GM19023 (cell line): ENCODE data around the gene UBASH3B.
A peak's percentile ranks its signal among the peaks of the same experiment; 100 is the strongest.

ENCODE experiments used
- ATAC-seq: cut with Tn5 transposase; IDR thresholded peaks from one replicate; pipeline ENCODE4 v1.9.1; 2021; ENCODE audit warnings: mild to moderate bottlenecking, moderate library complexity; ENCODE audit not compliant: unreplicated experiment

The UBASH3B gene

DNA sequence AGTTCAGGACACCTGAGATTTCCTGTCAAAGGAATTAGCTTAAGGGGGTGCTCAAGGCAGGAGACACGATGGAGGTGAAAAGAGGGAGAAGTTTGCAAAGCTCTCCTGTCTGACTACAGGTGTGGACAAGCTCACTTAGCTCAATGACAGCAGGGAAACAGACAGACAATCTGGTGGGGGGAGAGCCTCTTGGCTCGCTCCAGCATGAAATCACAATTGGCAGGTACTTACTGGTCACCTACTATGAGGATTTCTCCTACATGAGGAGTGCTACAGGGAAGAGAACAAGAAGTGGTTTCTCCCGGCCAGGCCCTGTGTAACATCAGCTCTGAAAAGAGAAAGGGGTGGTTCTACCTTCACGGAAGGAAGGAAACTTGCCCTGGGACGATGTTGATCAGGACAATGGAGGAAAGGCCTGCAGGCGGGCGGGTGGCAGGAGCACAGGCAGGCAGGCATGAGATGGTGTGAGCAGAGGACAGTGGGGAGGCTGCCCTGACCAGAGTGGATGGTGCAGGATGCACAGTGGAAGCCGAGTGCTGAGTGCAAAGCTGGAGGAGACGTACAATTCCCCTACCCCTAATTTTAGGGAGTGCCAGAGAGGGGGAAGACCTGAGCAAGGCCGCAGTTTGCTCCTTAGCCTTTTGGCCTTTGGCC lies 124.9 kb downstream of the UBASH3B start:
- no peak for ATAC-seq

DNA sequence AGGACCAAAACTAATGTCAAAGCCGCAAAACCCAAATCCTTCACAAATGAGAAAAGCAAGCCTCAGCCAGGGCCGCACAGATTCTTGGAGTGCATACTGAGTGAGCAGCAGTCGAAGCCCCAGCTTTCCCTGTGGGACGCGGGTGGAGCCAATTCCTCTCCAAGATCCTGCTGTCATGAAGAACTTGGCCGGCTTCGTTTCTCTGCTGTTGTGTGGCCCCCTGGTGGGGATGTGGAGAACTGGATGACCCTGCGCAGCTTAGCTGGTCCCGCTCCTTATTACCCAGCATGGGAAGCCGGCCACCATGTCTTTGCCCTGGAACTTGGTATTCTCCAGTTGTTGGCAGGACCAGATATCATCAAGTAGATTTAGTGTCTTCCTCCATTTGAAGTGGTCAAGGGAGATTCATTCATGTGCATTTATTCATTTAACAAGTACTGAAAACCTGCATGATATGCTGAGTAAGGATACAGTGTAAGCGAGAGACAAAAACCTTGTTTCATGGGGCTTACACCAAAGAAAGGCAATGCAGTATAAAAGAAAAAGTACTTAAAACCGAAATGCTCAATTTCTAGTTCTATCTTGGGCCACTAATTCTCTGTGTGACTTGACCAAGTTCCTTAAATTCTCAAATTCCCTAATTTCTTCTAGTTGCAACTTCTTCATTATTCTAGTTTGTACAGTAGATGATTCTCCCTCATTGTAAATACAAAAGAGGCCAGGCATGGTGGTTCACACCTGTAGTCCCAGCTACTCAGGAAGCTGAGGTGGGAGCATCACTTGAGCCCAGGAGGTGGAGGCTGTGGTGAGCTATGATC lies 126.1 kb downstream of the UBASH3B start:
- ATAC-seq: peak; percentile 85

DNA sequence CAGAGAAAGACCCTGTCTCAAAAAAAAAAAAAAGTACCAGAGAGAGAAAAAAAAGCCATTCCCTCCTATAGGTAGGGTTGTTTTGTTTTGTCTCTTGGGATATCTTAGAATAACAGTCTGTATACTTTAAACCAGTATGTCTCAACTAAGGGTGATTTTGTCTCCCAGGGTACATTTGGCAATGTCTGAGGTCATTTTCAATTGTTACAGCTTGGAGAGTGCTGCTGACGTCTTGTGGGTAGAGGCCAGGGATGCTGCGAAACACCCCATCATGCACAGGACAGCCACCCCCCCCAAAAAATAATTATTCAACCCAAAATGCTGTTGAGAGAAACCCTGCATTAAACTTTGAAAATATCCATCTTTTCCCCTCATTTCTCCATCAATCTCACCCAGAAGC lies 126.7 kb downstream of the UBASH3B start:
- ATAC-seq: no peak

DNA sequence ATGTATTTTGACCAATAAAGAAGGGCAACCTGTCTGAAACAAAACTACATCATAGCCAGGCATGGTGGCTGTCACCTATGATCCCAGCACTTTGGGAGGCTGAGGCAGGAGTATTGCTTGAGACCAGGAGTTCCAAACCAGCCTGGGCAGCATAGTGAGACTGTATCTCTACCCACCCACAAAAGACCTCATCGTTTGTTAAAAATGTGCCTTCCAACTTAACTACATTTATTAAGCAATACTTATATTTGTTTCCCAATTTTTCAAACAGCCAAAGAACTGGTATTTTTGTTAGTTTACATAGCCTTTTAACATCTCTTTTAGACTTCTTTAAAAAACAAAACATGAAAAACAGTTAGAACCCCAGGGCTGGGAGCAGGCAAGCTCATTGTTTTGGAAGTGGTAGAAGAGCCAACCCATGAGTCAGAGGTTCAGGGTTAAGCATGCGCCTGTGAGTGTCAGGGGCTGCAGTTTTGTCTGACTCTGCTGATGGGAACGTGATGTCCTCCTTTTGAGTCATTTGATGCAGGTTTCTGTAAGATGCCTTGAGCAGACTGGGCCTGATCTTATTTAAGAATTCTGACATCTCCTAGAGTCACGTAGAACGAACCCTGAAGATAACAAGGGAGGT lies 128.9 kb downstream of the UBASH3B start:
- no peak for ATAC-seq

DNA sequence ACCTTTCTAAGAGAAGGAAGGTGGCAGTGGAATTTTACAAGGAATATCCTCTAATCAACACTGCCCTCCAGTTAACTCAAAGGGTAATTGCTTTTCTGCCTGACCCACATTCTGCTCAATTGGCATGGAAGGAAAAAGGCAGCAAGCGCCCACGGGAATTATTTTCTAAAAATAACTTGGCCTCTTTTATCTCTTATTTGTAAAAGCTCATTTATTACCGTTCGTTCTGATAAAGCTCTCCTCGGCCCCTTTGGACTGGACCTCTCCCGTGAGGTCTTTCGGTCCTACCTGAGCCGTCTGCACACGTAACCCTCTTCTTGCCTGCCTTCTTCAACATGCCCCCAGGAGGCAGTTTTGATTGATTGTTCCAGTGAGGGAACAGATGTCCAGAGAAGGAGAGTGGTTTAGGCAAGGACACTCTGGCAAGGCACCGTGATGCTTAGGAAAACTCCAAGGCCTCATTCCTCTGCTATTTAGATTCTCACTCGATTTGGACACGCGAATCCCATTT lies 129.6 kb downstream of the UBASH3B start:
- no peak for ATAC-seq

DNA sequence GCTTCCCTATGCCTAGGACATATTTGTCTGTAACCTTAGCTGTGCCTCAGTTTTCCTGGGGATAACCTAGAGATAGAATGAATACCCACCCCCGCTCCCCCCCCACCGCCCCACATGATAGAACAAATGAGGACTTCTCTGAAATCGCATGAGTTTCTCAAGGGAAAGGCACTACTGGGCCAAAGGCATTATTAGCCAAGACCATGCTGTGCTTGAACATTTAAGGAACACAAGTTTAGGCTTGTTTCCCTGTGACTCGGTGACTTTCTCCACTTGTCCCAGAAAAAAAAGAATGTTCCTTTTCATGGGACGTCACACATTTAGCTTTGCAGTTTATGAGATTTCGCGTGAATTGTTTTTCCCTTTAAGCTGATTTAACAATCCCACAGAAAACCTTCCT lies 131.4 kb downstream of the UBASH3B start:
- ATAC-seq: no peak

DNA sequence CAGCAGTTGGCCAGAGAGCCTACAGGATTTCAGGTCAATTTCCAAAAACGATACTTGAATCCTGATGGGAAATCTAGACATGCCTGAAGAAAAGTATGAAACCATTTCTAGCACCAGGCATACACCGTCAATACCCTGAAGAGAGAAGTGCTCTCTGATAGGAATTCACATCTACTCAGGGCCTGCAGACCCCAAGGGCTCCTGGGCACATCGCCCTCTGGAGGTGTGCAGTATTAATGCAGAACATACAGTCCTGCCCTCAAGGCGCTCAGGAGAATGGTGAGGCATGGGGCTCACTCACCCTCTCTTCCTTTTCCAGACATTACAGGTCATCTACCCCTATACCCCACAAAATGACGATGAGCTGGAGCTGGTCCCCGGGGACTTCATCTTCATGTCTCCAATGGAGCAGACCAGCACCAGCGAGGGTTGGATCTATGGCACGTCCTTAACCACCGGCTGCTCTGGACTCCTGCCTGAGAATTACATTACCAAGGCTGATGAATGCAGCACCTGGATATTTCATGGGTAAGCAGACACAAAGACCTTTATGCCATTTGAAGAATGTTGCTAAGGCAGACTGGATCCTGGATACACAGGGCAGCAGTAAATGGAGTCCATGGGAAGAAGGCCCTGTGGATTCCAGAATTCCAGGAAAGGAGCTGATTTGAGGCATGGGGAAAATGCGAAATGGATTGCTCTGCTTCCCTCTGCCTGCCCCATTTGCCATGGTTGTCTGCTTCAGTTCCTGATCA lies 133.4 kb downstream of the UBASH3B start:
- ATAC-seq: no peak

DNA sequence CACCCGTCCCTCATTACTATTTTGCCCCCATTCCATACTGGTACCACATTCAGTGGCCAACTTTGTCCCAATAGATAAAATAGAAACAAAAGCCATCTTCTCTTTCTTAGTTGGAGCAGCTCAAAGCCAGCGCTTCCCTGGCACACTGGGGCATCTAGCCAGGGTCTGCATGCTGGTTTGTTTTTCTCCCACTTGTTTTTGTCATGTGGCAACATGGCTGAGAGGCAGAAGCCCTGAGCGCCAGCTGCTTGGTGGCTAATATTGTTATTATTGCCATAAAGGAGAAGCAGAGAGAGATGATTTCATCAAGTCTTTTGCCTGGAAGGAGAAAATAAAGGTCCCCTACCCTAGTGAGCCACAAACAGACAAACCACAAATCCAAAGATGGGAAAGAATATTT lies 134.4 kb downstream of the UBASH3B start:
- no peak for ATAC-seq

DNA sequence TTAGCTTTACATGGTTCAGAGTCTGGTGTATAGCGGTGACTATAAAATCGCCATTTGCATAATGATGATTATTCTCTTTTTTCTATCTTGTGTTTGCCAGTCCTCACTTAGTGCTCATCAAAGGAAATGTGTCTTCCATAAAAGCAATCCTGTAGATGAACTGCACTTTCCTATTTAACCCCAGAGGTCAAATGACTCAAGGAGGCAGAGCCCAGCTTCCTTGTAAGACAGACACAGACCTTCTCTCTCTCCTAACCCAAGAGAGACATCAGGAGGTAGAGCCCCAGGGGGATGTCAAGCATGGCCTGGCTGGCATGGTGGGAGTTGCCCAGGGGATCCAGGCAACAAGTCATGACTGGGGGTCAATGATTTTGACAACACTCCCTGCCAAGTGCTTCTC lies 135.9 kb downstream of the UBASH3B start:
- ATAC-seq: no peak

DNA sequence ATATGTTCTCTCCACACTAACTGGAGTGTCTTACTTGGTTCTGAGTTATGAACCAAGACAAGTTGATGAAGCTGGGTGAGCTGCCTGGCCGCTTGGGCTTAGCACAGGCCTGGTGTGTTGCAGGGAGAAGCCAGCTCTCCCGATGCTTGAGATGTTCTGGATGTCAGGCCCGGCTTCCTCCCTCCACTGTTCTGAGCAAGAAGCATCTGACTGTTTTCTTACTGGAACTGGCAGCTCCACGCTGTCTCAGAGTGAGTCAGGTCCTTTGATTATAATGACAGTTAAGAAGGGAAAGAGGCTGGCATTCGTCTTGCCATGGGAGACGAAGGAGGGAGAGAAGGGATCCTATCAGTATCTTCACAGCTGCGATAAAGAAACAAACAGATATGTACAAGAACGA lies 136.3 kb downstream of the UBASH3B start:
- ATAC-seq: no peak

DNA sequence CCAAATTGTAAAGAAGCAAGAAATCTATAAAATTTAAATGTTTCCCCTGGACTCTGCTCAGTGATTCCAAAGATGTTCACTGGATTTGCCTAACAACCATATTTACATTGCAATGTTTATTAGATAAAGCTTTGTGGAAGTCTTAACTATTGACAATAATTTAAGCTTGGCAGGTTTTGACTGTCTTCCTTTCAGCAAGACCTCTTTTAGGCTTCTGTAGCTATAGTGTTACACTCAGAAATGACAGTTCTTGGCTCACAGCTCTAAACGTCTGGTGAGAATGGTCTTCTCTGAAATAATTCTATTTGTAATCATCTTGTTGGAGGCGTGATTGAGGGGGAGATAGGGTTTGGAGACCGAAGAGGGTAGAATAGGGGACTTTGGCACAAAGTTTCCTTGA lies 138.0 kb downstream of the UBASH3B start:
- ATAC-seq: no peak

DNA sequence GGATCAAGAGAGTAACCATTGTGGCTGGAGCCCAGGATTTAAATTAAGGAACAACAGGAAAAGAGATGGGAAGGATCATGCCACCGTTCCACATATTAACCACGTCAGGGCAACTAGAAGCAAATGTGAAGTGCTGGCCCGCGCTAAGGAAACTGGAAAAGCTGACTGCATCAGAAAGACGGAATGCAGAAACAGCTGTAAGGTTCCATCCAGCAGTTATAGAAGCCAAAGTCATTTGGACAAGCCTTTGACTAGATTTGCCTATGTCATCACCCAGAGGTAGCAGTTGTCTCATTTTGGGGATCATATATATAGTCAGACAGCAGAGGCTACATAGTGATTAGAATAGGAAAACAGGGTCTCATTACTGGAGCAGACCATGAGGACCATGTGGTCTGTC lies 139.8 kb downstream of the UBASH3B start:
- ATAC-seq: no peak

DNA sequence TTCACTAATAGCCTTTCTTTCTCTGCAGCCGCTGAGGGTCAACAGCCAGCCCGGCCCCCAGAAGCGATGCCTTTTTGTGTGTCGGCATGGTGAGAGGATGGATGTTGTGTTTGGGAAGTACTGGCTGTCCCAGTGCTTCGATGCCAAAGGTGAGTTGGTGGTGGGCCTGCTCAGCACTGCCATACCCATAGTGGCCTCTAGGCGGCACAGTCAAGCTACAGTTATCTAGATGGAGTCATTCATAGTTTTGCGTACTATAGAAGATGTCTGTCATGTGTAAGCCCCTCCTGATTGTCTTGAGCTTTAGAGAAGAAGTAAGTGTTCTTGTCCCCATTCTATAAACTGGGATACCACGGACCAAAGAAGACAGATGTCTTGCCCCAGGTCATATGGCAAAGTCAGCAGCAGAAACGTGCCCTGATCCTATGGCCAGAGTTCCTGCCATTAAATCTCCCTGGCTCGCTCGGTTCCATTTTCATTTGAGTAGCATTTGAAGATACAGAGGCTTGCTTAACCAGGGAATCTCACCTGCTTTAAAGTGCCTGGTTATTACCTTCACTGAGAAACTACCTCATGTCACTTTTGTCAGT lies 140.7 kb downstream of the UBASH3B start:
- peak; percentile 80 for ATAC-seq

DNA sequence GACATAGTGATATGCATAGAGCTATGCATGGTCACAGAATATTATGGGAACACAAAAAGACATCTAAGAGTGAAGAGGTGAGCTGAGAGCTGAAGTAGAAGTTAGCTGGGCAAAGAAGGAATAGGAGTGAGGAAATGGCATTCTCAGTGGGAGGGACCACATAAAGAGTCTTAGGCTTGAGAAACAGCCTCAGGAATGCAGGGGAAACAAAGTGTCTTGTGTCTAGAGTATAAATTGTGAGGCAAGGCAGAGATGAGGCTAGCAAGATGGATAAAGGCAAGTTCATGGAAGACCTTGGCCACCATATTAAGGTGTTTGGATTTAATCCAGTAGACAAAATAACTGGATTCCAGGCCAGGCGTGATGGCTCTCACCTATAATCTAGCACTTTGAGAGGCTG lies 142.1 kb downstream of the UBASH3B start:
- no peak for ATAC-seq

DNA sequence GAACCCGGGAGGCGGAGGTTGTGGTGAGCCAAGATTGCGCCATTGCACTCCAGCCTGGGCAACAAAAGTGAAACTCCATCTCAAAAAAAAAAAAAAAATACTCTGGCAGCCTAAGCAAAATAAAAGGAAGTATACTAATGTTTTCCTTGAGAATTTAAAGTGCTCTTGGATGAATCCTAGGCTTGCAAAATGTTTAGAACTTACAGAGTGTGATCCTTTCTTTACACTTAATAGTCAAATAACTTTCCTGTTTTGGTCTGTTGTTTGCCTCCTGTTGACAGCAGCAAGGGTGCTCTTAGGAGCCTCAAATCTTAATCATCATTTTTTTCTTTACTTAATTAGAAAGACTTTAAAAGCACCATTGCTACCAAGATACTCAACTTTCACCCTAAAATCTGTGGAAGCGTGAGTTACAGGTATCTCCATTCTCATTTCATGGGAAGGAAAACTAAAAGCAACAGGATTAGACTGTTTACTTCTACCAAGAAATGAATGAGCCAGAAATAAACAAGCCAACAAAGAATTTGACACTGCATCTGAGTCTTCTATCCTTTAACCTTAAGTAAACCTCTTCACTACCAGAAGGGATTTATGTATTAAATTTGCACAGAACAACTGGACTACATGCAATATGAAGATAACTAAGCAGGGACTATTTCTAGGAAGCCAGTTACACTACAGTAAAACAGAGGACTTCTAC lies 144.0 kb downstream of the UBASH3B start:
- no peak for ATAC-seq

DNA sequence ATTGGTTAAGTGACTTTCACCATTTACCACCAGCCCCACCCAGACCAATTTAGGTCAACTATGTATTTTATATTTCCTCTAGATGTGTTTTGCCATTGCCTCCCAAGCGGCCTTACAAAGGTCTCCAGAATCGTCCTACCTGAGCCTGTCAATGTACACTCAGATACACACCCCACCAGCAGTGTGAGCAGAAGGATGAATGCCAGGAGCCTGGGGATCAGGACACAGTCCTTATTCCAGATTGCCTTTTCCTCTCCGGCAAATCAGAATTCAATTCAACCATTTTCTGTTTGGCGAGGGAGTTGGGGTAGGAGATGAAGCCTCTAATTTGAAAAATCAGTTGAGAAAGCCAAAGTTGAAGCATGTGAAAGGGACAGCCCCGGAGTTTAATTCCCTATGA lies 147.4 kb downstream of the UBASH3B start:
- ATAC-seq: no peak

DNA sequence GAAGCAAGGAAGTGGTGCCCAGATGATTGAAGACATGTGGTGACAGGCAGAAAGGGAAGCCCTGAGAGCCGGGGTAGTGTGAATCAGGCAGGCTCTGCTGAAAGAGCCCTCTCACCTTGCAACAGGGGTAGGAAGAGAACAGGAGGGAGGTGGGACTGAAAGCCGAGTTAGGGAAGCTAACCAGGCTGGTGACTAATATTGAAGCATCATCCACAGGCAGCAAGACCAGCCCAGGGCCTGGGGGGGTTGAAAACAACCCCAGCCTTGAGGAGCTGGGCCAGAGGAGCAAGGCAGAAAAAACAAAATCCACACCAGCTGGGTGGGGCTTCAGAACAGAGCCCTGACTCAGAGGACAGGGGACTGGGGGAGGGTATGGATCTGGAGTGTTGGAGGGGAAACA lies 147.8 kb downstream of the UBASH3B start:
- no peak for ATAC-seq

DNA sequence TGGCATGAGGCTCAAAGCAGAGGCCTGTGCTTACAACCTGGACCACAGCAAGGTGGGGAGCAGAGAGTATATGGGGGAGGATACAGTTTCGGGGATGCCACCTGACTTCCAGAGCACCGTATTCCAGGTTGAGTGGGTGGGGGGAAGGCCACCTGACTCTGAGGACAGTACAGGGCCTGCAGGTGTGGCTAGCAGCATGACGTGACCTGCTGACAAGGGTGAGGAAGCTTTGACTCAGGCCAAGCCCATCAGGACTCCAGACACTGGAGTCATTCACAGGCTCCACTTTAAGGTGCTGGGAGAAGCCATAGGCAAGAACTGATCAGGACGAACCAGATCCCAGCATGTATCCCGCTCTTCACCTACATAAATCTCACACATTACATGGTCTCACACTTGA lies 148.2 kb downstream of the UBASH3B start:
- ATAC-seq: no peak

DNA sequence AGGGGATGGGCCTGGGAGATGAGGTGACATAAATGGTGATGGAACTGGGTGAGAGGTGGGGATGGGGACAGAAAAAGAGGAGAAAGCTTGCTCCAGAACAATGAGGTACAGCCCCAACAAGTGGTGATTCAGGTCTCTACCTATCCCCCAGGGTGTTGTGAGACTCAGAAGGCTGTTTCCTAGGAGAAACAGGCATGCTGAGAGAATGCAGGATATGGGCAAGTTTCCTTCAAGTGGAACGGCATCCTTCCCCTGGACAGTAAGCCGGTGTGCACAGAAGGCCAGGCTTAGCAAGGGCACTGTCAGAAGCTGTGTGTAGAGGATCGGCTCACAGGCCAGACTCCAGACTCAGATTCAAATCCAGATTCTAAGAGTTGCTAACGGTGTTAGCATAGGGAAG lies 148.6 kb downstream of the UBASH3B start:
- no peak for ATAC-seq

DNA sequence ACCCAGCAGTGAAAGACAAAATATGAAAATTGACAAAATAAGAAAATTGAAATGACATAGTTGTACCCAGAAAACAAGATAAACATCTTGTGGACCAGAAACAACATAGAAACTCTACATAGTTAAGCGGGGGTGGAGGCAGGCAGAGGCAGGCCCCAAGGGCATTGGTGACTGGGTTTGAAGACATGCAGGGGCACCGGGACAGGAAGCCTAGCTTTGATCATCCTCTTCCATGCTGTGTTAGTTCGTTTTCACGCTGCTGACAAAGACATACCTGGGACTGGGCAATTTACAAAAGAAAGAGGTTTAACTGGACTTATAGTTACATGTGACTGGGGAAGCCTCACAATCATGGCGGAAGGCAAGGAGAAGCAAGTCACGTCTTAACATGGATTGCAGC lies 149.3 kb downstream of the UBASH3B start:
- ATAC-seq: no peak
